Stimulated activated CD8-positive, alpha-beta memory T cell treated with anti-CD3 and anti-CD28 coated beads, Interleukin-4, amount 100 ng/mL, for 24 hours (primary cell): ENCODE results near the gene PCDHGB3.
"Not testable (repeated sequence)": the region's sequence is repeated elsewhere in the genome, so short reads cannot be mapped to it uniquely, and the experiment has no call there.

Experiments used
- DNase-seq: peaks from one replicate; pipeline ENCODE4 v3.0.0-alpha.2; 2020; ENCODE audit warnings: low read depth

Gene PCDHGB3

DNA sequence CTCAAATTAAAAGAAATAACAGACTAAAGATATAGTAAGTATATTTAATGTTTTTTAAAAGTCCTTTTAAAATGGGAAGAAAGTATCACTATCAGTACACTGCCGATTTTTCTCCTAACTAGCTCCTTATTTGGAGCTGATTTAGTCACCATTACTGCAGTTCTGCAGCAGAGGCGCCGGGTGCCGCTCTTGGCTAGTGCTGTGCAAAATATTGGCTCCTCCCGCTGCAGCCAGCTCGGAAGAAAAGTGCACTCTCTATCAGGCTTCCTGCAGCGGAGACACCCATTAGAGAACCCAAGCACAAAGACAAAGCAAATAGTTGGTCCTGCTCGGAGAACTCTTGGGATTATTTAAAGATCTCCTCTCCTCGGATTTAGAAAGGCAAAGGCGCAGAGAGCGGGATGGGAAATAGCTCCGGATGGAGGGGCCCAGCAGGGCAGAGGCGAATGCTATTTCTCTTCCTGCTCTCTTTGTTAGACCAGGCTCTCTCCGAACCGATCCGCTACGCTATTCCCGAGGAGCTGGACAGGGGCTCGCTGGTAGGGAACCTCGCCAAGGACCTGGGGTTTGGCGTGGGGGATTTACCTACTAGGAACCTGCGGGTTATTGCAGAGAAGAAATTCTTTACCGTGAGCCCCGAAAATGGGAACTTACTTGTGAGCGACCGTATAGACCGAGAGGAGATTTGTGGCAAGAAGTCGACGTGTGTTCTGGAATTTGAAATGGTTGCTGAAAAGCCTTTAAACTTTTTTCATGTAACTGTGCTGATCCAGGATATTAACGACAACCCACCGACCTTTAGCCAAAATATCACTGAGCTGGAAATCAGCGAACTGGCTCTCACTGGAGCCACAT lies at the start of gene PCDHGB3:
TSS of gene PCDHGB3 (plus strand) at position 249 of the 855 bp plus-strand sequence. CDS start at position 402, 153 bp downstream.
- DNase-seq: no peak

DNA sequence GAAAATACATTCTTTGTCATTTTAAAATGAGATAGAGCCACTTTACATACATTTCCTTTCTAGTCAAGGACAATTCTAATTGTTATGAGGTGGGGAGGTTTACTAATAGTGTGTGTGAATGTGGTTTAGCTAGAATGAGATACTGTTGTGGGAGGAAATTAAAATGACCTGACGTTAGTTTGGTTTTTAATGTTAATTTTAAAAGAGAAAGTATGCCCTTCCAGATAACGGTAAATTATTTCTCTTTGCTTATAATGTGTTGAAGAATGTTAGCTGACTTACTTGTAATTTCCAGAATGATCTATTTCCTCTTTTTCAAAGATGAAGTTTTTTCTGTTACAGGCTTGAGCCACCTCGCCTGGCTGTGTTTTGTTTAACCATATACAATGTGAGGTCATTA lies 47.8 kb upstream of the PCDHGB3 start:
- DNase-seq: no peak

DNA sequence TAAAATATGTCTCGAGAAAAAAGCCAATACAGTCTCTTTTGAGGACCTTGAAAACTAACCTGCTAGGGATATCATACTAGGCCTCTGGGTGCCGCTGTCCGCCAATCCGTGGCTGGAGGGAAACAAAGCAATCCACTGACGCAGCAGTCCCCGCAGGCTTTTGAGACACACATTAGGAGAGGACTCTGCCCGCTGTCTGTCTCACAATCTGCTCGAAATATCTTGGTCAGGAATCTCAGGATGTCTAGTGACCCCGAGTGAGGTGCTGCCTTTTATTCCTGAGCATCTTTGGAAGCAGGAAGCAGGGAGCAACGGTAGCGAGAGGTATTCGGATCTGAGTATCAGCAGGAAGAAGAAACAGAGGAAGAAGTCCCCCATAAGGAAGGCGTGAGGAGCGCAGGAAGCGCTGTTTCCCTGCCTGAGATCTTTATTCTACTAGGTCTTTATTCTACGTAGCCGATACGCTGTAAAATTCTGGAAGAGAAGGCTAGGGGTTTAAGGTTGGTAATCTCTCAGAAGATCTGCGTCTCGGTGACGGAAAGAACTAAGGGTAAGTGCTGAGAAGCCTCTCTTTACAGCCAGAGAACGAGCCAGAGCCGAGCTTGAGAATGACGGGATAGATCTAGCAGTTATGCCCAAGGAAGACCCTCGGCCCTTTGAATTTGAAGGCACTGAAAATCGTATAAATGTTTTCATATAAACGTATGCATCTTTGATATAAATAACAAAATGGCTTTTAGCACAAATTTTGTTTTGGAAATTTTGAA lies 43.8 kb upstream of the PCDHGB3 start:
- DNase-seq: peak; percentile 44

- DNase-seq: no peak
Measured at GRCh38 chr5:141328231-141328630, 41.8 kb upstream of the PCDHGB3 start.

DNA sequence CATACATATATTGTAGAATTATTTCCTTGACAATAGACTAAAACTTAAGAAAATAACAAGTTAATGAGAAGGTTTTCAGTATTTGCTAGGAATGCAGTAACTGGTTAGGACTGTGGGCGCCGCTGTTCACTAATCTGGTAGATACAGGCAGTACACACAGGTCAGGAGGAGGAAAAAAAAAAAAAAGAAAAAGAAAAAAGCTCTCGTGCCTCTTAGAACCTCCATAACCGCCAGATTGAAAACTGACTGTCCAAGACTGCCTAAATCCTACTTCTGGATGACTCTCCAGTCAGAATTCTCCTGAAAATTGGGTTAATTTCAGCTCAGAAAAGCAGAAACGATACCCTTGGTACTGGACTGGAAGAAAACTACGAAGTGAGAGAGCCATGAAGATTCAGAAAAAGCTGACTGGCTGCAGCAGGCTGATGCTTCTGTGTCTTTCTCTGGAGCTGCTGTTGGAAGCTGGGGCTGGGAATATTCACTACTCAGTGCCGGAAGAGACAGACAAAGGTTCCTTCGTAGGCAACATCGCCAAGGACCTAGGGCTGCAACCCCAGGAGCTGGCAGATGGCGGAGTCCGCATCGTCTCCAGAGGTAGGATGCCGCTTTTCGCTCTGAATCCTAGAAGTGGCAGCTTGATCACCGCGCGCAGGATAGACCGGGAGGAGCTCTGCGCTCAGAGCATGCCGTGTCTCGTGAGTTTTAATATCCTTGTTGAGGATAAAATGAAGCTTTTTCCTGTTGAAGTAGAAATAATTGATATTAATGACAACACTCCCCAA lies 39.6 kb upstream of the PCDHGB3 start, which contains the start of gene PCDHGA1:
TSS of gene PCDHGA1 (plus strand) at position 216 of the 782 bp plus-strand sequence.
- DNase-seq: no peak

GRCh38 chr5:141332571-141332970 lies 37.5 kb upstream of the PCDHGB3 start:
- not testable (repeated sequence) for DNase-seq

- no peak for DNase-seq
Measured at GRCh38 chr5:141338538-141339306, 31.3 kb upstream of the PCDHGB3 start, which contains the start of gene PCDHGA2. Gene PCDHGA2 (plus strand): TSS chr5:141338760.

- DNase-seq: not testable (repeated sequence)
Measured at GRCh38 chr5:141340781-141341354, 29.2 kb upstream of the PCDHGB3 start.

DNA sequence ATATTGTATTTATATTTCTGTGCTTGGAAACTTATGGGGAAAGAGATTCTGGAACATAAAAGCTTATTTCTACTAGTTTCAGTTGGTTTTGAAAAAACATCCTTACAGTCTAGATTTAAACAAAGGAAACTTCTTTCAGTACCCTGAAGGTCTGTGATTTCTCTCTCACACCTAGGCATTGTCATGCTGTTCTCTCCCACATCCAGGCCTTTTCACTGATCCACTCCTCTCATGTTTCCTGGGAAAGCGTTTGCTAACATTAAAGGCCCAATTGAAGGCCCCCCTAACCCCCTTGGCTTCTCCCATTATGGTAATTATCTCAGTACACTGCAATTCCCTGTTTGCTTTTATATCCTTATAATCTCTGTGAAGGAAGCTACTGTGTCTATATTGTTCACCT lies 27.3 kb upstream of the PCDHGB3 start:
- DNase-seq: no peak

DNA sequence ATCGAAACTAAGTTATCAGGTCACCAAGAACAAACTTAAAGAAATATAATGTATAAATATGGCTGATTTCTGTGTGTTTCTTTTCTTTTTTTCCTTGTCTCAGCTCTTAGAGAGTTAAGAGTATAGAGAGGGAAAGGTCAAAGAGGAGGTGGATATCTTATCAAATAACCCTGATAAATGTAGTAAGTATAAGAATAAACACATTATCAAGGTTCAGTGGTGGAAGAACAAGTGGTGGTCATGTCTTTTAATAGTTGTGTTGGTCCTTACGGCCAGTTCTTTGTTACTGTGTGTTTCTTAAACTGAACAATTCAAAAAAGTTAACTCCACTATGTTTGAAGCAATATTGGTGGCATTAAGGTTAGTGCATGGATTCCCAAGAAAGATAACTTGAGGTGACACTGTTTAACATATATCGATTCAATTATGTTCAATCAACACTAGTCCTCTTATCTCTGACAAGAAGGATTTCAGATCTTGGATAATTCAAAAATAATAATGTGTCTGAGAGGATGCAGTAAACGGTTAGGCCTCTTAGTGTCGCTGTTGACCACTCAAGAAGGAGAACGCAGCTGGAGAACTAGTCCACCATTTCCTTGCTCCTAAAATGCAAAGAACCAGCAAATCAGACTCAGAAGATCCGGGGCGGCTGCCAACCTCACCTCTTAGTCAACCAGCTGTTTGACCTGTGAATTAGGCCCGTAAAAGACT lies 26.6 kb upstream of the PCDHGB3 start, which contains the start of gene PCDHGA3:
TSS of gene PCDHGA3 (plus strand) at position 588 of the 711 bp plus-strand sequence. CDS start 205 bp downstream, outside the sequence.
- no peak for DNase-seq

DNA sequence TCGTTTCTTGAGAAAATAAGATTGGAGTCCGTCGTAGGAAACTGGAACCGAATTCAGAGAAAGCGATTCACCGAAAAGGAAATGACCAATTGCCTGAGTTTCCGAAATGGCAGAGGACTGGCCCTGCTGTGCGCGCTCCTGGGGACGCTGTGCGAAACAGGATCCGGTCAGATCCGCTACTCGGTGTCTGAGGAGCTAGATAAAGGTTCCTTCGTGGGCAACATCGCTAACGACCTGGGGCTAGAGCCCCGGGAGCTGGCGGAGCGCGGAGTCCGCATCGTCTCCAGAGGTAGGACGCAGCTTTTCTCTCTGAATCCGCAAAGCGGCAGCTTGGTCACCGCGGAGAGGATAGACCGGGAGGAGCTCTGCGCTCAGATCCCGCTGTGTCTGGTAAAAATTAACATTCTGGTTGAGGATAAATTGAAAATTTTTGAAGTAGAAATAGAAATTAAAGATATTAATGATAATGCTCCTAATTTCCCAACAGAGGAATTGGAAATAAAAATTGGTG lies 26.0 kb upstream of the PCDHGB3 start:
- no peak for DNase-seq

GRCh38 chr5:141345327-141345726 lies 24.7 kb upstream of the PCDHGB3 start:
- no peak for DNase-seq

DNA sequence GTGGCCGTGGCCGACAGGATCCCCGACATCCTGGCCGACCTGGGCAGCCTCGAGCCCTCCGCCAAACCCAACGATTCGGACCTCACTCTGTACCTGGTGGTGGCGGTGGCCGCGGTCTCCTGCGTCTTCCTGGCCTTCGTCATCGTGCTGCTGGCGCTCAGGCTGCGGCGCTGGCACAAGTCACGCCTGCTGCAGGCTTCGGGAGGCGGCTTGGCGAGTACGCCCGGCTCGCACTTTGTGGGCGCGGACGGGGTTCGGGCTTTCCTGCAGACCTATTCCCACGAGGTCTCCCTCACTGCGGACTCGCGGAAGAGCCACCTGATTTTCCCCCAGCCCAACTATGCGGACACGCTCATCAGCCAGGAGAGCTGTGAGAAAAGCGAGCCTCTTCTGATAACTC lies 24.0 kb upstream of the PCDHGB3 start:
- DNase-seq: not testable (repeated sequence)

GRCh38 chr5:141349917-141350619 lies 20.0 kb upstream of the PCDHGB3 start, which contains the start of gene PCDHGB1:
Gene PCDHGB1 (plus strand): TSS chr5:141350099. CDS start chr5:141350261, 162 bp downstream.
- no peak for DNase-seq

- no peak for DNase-seq
Measured at GRCh38 chr5:141351591-141351990, 18.5 kb upstream of the PCDHGB3 start.

GRCh38 chr5:141354900-141355469 lies 15.1 kb upstream of the PCDHGB3 start, which contains the start of gene PCDHGA4:
Gene PCDHGA4 (plus strand): TSS chr5:141355021. CDS start chr5:141355108, 87 bp downstream.
- no peak for DNase-seq

GRCh38 chr5:141355641-141356040 lies 14.4 kb upstream of the PCDHGB3 start:
- no peak for DNase-seq

DNA sequence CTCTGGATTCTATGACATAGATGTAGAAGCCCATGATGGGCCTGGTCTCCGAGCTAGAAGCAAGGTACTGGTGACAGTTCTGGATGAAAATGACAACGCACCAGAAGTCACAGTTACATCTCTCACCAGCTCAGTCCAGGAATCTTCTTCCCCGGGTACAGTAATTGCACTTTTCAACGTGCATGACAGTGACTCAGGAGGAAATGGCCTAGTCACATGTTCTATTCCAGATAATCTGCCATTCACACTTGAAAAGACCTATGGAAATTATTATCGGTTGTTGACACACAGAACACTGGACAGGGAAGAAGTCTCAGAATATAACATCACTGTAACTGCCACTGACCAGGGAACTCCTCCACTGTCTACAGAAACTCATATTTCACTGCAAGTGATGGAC lies 13.9 kb upstream of the PCDHGB3 start:
- no peak for DNase-seq

DNA sequence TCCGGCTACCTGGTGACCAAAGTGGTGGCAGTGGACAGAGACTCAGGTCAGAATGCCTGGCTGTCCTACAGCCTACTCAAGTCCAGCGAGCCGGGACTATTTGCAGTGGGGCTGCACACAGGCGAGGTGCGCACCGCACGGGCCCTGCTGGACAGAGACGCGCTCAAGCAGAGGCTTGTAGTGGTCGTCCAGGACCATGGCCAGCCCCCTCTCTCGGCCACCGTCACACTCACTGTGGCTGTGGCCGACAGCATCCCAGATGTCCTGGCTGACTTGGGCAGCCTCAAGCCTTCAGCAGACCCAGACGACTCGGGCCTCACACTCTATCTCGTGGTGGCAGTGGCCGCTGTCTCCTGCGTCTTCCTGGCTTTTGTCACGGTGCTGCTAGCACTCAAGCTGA lies 13.1 kb upstream of the PCDHGB3 start:
- DNase-seq: no peak
